Measurements from ENCODE around the gene OTOF.

GRCh38 chr2:26489213-26489850 is 11.4 kb upstream of the OTOF start:
- TF ChIP-seq CTCF (IDR thresholded peaks at IDR 0.05) (no peak), EP300 (IDR thresholded peaks at IDR 0.05; ENCODE audit: borderline replicate concordance in 1 of 2, low read depth in 1 of 2, low read length in 1 of 2) (no peak), FOXM1 (IDR thresholded peaks at IDR 0.05; ENCODE audit: low read depth) (no peak), FOXJ3 (CRISPR knock-in tag; IDR thresholded peaks at IDR 0.05) (no peak), RXRA (IDR thresholded peaks at IDR 0.05; ENCODE audit: borderline replicate concordance, low read depth) (no peak), JUND (IDR thresholded peaks at IDR 0.05) (no peak), GABPA (IDR thresholded peaks at IDR 0.05; ENCODE audit: low read depth) (no peak), TAF1 (IDR thresholded peaks at IDR 0.05; ENCODE audit: borderline replicate concordance, low read depth, low read length) (no peak), REST (IDR thresholded peaks at IDR 0.05; ENCODE audit: low read depth, low read length) (no peak), CHD2 (IDR thresholded peaks at IDR 0.05; ENCODE audit: low read length, partially characterized antibody) (no peak), NRF1 (IDR thresholded peaks at IDR 0.05; ENCODE audit: low read depth, low read length) (no peak), YY1 (IDR thresholded peaks at IDR 0.05; ENCODE audit: low read depth) (no peak)

Measured in SK-N-SH (cell line).